PFSK-1 (cell line): ENCODE results near the gene FOXB2.

Experiments used
- FOXP2 ChIP-seq: optimal IDR thresholded peaks from 2 replicates; pipeline ENCODE3; 2011; ENCODE audit warnings: borderline replicate concordance, control low read depth, inconsistent platforms; ENCODE audit not compliant: insufficient read depth; ENCODE audit errors: extremely low read length, extremely low read depth
- POLR2AphosphoS5 ChIP-seq: IDR thresholded peaks from 2 replicates; pipeline ENCODE4 v1.6.1; 2012; ENCODE audit warnings: low read depth, mild to moderate bottlenecking, control low read depth, low read length, moderate library complexity
- REST ChIP-seq, 2 experiments: IDR thresholded peaks; 2 replicates each; pipeline versions ENCODE4 v1.6.1 to v1.8.0; 2011 to 2012; ENCODE audit warnings: low read depth in 2 of 2, low read length in 2 of 2, control low read depth in 1 of 2, inconsistent platforms in 1 of 2, mild to moderate bottlenecking in 1 of 2, moderate library complexity in 1 of 2; ENCODE audit not compliant: insufficient read depth in 1 of 2
- SIN3A ChIP-seq: IDR thresholded peaks from 2 replicates; pipeline ENCODE4 v1.6.1; 2012; ENCODE audit warnings: mild to moderate bottlenecking, low read length, moderate library complexity, borderline replicate concordance; ENCODE audit not compliant: insufficient read depth
- TAF1 ChIP-seq: IDR thresholded peaks from 2 replicates; pipeline ENCODE4 v1.6.1; 2012; ENCODE audit warnings: low read length, control low read depth, borderline replicate concordance; ENCODE audit not compliant: insufficient read depth

The FOXB2 gene

GRCh38 chr9:76987594-76988200, 31.8 kb upstream of the FOXB2 start:
- TF ChIP-seq FOXP2 (no peak), TAF1 (no peak), POLR2AphosphoS5 (no peak), REST (IDR thresholded peaks at IDR 0.05; ENCODE audit: insufficient read depth in 1 of 2, low read depth in 2 of 2, low read length in 2 of 2) (no peak), SIN3A (no peak)

GRCh38 chr9:76988941-76989340, 30.5 kb upstream of the FOXB2 start:
- TF ChIP-seq POLR2AphosphoS5 (no peak), SIN3A (no peak), REST (IDR thresholded peaks at IDR 0.05; ENCODE audit: insufficient read depth in 1 of 2, low read depth in 2 of 2, low read length in 2 of 2) (no peak)

- no peak for TF ChIP-seq FOXP2
- TF ChIP-seq REST (IDR thresholded peaks at IDR 0.05; ENCODE audit: insufficient read depth in 1 of 2, low read depth in 2 of 2, low read length in 2 of 2), result no peak
Measured at GRCh38 chr9:76989501-76989900, 30.0 kb upstream of the FOXB2 start.

- TF ChIP-seq REST (IDR thresholded peaks at IDR 0.05; ENCODE audit: insufficient read depth in 1 of 2, low read depth in 2 of 2, low read length in 2 of 2) (no peak), SIN3A (no peak), FOXP2 (no peak), POLR2AphosphoS5 (no peak), TAF1 (no peak)
Measured at GRCh38 chr9:76996700-76997099, 22.8 kb upstream of the FOXB2 start.

GRCh38 chr9:76999261-76999660, 20.2 kb upstream of the FOXB2 start:
- TF ChIP-seq FOXP2 (no peak), TAF1 (no peak), POLR2AphosphoS5 (no peak), REST (IDR thresholded peaks at IDR 0.05; ENCODE audit: insufficient read depth in 1 of 2, low read depth in 2 of 2, low read length in 2 of 2) (no peak), SIN3A (no peak)
